ENCODE results near the gene GRAP2. TPM values are rescaled to one million over a fixed set of nuclear protein-coding genes. Genes with fewer than 3 reads are reported as not detected.

The GRAP2 gene
- total RNA-seq, 1 experiment from 2014 or later, result not detected

DNA sequence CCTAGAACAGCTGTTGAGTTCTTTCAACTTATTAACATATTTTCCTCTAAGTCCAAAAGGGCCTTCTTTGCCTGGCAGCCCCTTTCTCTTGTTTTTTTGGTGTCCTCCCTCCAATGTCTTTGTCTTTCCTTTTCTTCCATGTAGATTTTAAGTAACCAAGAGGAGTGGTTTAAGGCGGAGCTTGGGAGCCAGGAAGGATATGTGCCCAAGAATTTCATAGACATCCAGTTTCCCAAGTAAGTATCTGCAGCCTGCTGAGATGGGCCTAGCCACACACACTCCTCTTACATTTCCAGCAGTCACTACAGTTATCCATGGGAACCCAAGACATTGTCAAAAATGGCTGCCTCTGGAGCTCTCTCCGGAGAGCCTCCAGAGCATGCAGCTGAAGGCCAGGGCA, 54.8 kb downstream of the GRAP2 start:
- ChIA-PET POLR2A (ENCODE audit: unreplicated experiment) (no interaction called here), CTCF (no interaction called here)
- H3K9me3 ChIP-seq (ENCODE audit: low read length), result no peaks in the 10 kb centered on the region

DNA sequence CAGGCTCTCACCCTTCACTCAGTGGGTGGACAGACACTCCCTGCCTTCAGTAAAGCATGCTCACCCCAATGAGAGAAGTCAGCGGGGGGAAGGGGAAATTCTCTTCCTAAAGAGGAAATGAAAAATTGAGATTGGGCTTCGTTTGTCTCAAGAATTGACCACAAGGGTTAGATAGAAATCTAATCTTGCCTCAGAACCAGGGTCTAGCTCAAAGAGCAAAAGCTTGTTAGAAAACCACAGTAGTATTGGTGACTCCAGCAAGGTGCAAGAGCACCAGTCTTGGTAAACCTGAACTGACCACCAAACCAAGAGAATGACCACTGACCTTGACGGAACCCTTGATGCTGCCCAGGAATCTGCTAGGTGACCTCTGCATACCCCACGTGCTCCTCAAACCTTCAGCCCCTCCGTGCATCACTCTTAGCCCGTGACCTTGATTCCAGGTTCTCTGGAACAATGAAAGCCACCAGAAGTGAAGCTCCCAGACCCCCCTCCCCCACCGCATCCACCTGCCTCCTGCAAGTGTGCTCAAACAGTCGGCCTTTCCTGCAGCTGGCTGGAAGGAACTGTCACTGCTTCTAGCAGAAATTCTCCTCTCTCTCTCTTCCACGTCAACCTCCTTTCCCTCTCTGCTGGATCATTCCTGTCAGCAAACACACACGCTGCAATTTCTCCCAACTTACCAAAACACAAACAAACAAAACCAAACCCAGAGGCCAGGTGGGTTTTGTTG, 56.2 kb downstream of the GRAP2 start:
- DNase-seq (no peak), ATAC-seq (no peak)
- H3K4me2 ChIP-seq (ENCODE audit: low read length), result no peak overlapping the region
- no peaks in the 10 kb centered on the region for H3F3A ChIP-seq (ENCODE audit: low read length, unreplicated experiment)
- H3K9ac ChIP-seq (ENCODE audit: low read length), result no peak overlapping the region
- no peaks in the 10 kb centered on the region for H3K36me3 ChIP-seq (ENCODE audit: low read depth, low read length)
- no peak overlapping the region for H3K27ac ChIP-seq (ENCODE audit: low read length)
- BruUV-seq (replicated peaks), result no TSS peak
- no peaks in the 10 kb centered on the region for H4K20me1 ChIP-seq (ENCODE audit: low read length)
- no peak for TF ChIP-seq EZH2phosphoT487 (IDR thresholded peaks at IDR 0.05; ENCODE audit: borderline replicate concordance, low read length)
- TF ChIP-seq EZH2 (IDR thresholded peaks at IDR 0.05; ENCODE audit: low read length, unreplicated experiment), result no peak
- TF ChIP-seq, protein P1, sequence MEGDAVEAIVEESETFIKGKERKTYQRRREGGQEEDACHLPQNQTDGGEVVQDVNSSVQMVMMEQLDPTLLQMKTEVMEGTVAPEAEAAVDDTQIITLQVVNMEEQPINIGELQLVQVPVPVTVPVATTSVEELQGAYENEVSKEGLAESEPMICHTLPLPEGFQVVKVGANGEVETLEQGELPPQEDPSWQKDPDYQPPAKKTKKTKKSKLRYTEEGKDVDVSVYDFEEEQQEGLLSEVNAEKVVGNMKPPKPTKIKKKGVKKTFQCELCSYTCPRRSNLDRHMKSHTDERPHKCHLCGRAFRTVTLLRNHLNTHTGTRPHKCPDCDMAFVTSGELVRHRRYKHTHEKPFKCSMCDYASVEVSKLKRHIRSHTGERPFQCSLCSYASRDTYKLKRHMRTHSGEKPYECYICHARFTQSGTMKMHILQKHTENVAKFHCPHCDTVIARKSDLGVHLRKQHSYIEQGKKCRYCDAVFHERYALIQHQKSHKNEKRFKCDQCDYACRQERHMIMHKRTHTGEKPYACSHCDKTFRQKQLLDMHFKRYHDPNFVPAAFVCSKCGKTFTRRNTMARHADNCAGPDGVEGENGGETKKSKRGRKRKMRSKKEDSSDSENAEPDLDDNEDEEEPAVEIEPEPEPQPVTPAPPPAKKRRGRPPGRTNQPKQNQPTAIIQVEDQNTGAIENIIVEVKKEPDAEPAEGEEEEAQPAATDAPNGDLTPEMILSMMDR (conservative IDR thresholded peaks at IDR 0.05; ENCODE audit: low read depth, low read length), result no peak
- H2AFZ ChIP-seq (ENCODE audit: low read length), result no peak overlapping the region
- intact Hi-C loops (cut with micrococcal nuclease), result no loop called here
- no peaks in the 10 kb centered on the region for H3K9me3 ChIP-seq (ENCODE audit: low read length)
- no peaks in the 10 kb centered on the region for H3K9me2 ChIP-seq (replicated peaks; ENCODE audit: low read length)
- H3K4me3 ChIP-seq (ENCODE audit: low read length), result no peak overlapping the region
- no peaks in the 10 kb centered on the region for H3K27me3 ChIP-seq (ENCODE audit: low read length)
- no peaks in the 10 kb centered on the region for H3K79me2 ChIP-seq (ENCODE audit: low read length)
- peaks cover 27% of the 10 kb centered on the region for H3K4me1 ChIP-seq (ENCODE audit: insufficient read depth, low read length)
- ChIA-PET CTCF (no interaction called here), POLR2A (ENCODE audit: unreplicated experiment) (no interaction called here)

More for the DNA sequence above, 54.8 kb downstream of the GRAP2 start:
- Histone ChIP-seq H3K36me3 (ENCODE audit: low read depth, low read length) (no peaks in the 10 kb centered on the region), H4K20me1 (ENCODE audit: low read length) (no peaks in the 10 kb centered on the region), H3K9ac (ENCODE audit: low read length) (no peak overlapping the region), H3K4me2 (ENCODE audit: low read length) (no peak overlapping the region), H3K9me2 (replicated peaks; ENCODE audit: low read length) (no peaks in the 10 kb centered on the region), H3K27ac (ENCODE audit: low read length) (no peak overlapping the region), H3F3A (ENCODE audit: low read length, unreplicated experiment) (no peaks in the 10 kb centered on the region), H3K4me1 (ENCODE audit: insufficient read depth, low read length) (peaks cover 13% of the 10 kb centered on the region), H2AFZ (ENCODE audit: low read length) (no peak overlapping the region), H3K79me2 (ENCODE audit: low read length) (no peaks in the 10 kb centered on the region), H3K4me3 (ENCODE audit: low read length) (no peak overlapping the region), H3K27me3 (ENCODE audit: low read length) (no peaks in the 10 kb centered on the region)
- no peak for TF ChIP-seq EZH2phosphoT487 (IDR thresholded peaks at IDR 0.05; ENCODE audit: borderline replicate concordance, low read length)
- no peak for TF ChIP-seq EZH2 (IDR thresholded peaks at IDR 0.05; ENCODE audit: low read length, unreplicated experiment)
- TF ChIP-seq, protein P1 (conservative IDR thresholded peaks at IDR 0.05; ENCODE audit: low read depth, low read length), result no peak
- DNase-seq (no peak), ATAC-seq (no peak)
- intact Hi-C loops (cut with micrococcal nuclease), result no loop called here
- no TSS peak for BruUV-seq (replicated peaks)

DNA sequence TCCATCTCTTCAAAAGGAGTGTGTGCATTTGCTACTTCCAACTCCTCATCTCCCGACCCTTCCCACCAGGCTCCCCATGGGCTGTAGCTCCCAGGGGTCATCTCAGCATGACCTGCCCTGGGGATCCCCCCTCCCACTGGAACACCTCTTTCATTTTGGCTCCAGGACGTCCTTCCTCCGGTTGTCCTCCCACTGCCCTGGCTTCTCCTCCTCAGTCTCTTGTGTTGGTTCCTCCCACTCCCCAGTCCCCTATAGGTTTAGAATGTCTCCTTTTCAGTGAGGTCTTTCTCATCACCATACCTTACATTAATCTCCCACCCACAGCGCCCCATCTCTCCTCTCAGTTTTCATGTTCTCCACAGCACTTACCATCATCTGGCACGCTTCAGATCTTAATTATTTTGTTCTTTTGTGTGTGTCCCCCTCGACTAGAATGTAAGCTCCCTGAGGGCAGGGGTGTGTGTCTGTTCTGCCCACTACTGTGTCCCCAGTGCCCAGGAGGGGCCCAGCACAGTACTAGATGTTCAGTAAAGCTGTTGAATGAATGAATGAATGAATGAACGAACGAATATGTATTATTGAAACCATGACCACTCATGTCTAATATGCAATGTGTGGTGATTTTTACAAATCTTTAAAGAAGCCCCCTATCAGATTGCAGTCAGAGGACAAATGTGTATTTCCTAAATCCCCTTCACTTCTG, 57.3 kb downstream of the GRAP2 start:
- Histone ChIP-seq H3K27ac (ENCODE audit: low read length) (no peak overlapping the region), H3K9me3 (ENCODE audit: low read length) (no peaks in the 10 kb centered on the region), H3F3A (ENCODE audit: low read length, unreplicated experiment) (no peaks in the 10 kb centered on the region), H3K4me3 (ENCODE audit: low read length) (no peak overlapping the region), H4K20me1 (ENCODE audit: low read length) (no peaks in the 10 kb centered on the region), H3K9ac (ENCODE audit: low read length) (no peak overlapping the region), H3K4me2 (ENCODE audit: low read length) (no peak overlapping the region), H3K36me3 (ENCODE audit: low read depth, low read length) (no peaks in the 10 kb centered on the region), H3K4me1 (ENCODE audit: insufficient read depth, low read length) (peaks cover 27% of the 10 kb centered on the region), H3K9me2 (replicated peaks; ENCODE audit: low read length) (no peaks in the 10 kb centered on the region), H3K79me2 (ENCODE audit: low read length) (no peaks in the 10 kb centered on the region), H3K27me3 (ENCODE audit: low read length) (no peaks in the 10 kb centered on the region), H2AFZ (ENCODE audit: low read length) (no peak overlapping the region)
- no TSS peak for BruUV-seq (replicated peaks)
- DNase-seq, result no peak
- intact Hi-C loops (cut with micrococcal nuclease), result no loop called here
- TF ChIP-seq, protein P1 (conservative IDR thresholded peaks at IDR 0.05; ENCODE audit: low read depth, low read length), result no peak
- TF ChIP-seq EZH2 (IDR thresholded peaks at IDR 0.05; ENCODE audit: low read length, unreplicated experiment), result no peak
- TF ChIP-seq EZH2phosphoT487 (IDR thresholded peaks at IDR 0.05; ENCODE audit: borderline replicate concordance, low read length), result no peak
- ATAC-seq, result no peak
- POLR2A ChIA-PET (ENCODE audit: unreplicated experiment), result no interaction called here
- CTCF ChIA-PET, result no interaction called here

Data from PC-3 (cell line).